Neural cell (in vitro differentiated cells): ENCODE results near the gene RBM5. TPM values are rescaled to one million over a fixed set of nuclear protein-coding genes. Genes with fewer than 3 reads are reported as not detected.

Experiments
- H2AFZ ChIP-seq: fragments of 200-600, 300-800 bp; sonication (generic), shearing (Covaris generic); 2 replicates; pipeline ENCODE4 v1.6.0; 2014; ENCODE audit warnings: low read depth, mild to moderate bottlenecking, antibody characterized with exemption, low read length, moderate library complexity
- H3F3A ChIP-seq: fragments of 200-600 bp; shearing (Covaris generic); 2 replicates; pipeline ENCODE4 v1.6.1; 2016; ENCODE audit warnings: mild to moderate bottlenecking, moderate library complexity, mixed read lengths, antibody characterized with exemption, low read length; ENCODE audit not compliant: insufficient read depth, poor library complexity, severe bottlenecking
- H3K27ac ChIP-seq: fragments of 200-600, 300-800 bp; sonication (generic), shearing (Covaris generic); 2 replicates; pipeline ENCODE4 v1.5.1; 2014; ENCODE audit warnings: mild to moderate bottlenecking, low read length, moderate library complexity
- H3K27me3 ChIP-seq: fragments of 300-800, 200-600 bp; sonication (generic), shearing (Covaris generic); 2 replicates; pipeline ENCODE4 v1.6.0; 2014; ENCODE audit warnings: mild to moderate bottlenecking, low read depth, low read length, moderate library complexity; ENCODE audit not compliant: insufficient read depth
- H3K36me3 ChIP-seq: fragments of 300-800, 200-600 bp; sonication (generic), shearing (Covaris generic); 2 replicates; pipeline ENCODE4 v1.5.1; 2014; ENCODE audit warnings: mild to moderate bottlenecking, antibody characterized with exemption, low read length, moderate library complexity; ENCODE audit not compliant: insufficient read depth
- H3K4me2 ChIP-seq: fragments of 300-800, 200-600 bp; sonication (generic), shearing (Covaris generic); 2 replicates; pipeline ENCODE4 v1.6.0; 2014; ENCODE audit warnings: mild to moderate bottlenecking, low read length
- H3K4me3 ChIP-seq: fragments of 300-800, 200-600 bp; sonication (generic), shearing (Covaris generic); 2 replicates; pipeline ENCODE4 v1.5.1; 2014; ENCODE audit warnings: mild to moderate bottlenecking, low read length, moderate library complexity
- H3K79me2 ChIP-seq: fragments of 200-600 bp; shearing (Covaris generic); replicated peaks from 2 replicates; pipeline ENCODE4 v1.6.0; 2014; ENCODE audit warnings: mild to moderate bottlenecking, low read length, moderate library complexity; ENCODE audit not compliant: insufficient read depth
- H3K9ac ChIP-seq: fragments of 300-800, 200-600 bp; sonication (generic), shearing (Covaris generic); 2 replicates; pipeline ENCODE4 v1.6.1; 2016; ENCODE audit warnings: mild to moderate bottlenecking, low read length, mixed read lengths
- H3K9me2 ChIP-seq: fragments of 200-600 bp; shearing (Covaris generic); 2 replicates; pipeline ENCODE4 v1.6.1; 2016; ENCODE audit warnings: mild to moderate bottlenecking, low read length, mixed read lengths; ENCODE audit not compliant: insufficient read depth
- H3K9me3 ChIP-seq: fragments of 200-600, 300-800 bp; sonication (generic), shearing (Covaris generic); 2 replicates; pipeline ENCODE4 v1.6.1; 2016; ENCODE audit warnings: mild to moderate bottlenecking, mixed run types, low read length, moderate library complexity, mixed read lengths
- H4K20me1 ChIP-seq: fragments of 200-600 bp; shearing (Covaris generic); 2 replicates; pipeline ENCODE4 v1.6.1; 2016; ENCODE audit warnings: mild to moderate bottlenecking, mixed run types; ENCODE audit not compliant: insufficient read depth
- CTCF ChIP-seq: fragments of 450-650 bp; IDR thresholded peaks from 2 replicates; pipeline ENCODE4 v1.5.1; 2014; ENCODE audit warnings: antibody characterized with exemption, mild to moderate bottlenecking, moderate library complexity; ENCODE audit not compliant: poor library complexity, severe bottlenecking
- EP300 ChIP-seq: fragments of 450-650 bp; conservative IDR thresholded peaks from 2 replicates; pipeline ENCODE4 v1.6.1; 2014; ENCODE audit warnings: antibody characterized with exemption, mild to moderate bottlenecking, moderate library complexity; ENCODE audit not compliant: poor library complexity, severe bottlenecking
- MXI1 ChIP-seq: fragments of 450-650 bp; conservative IDR thresholded peaks from 2 replicates; pipeline ENCODE4 v1.6.1; 2014; ENCODE audit warnings: antibody characterized with exemption, mild to moderate bottlenecking; ENCODE audit not compliant: poor library complexity, severe bottlenecking
- POLR2AphosphoS5 ChIP-seq: IDR thresholded peaks from 2 replicates; pipeline ENCODE4 v1.6.1; 2012
- RAD21 ChIP-seq: fragments of 450-650 bp; conservative IDR thresholded peaks from 2 replicates; pipeline ENCODE4 v1.6.1; 2014; ENCODE audit warnings: antibody characterized with exemption, mild to moderate bottlenecking, moderate library complexity
- TAF1 ChIP-seq: IDR thresholded peaks from 2 replicates; pipeline ENCODE4 v1.6.1; 2012; ENCODE audit warnings: low read depth
- polyA plus RNA-seq: library from polyadenylated mRNA; depleted of rRNA; stranded (reverse); fragments of >200 nt; gene quantifications from 2 replicates; pipeline ENCODE4 v1.2.3, GENCODE V29; 2014

Gene RBM5
- polyA plus RNA-seq, 1 donor from 2014 or later, result 632 TPM

- H2AFZ ChIP-seq, result no peak within 1 kb of the TSS
Measured at GRCh38 chr3:50154840-50155490, 66.2 kb downstream of the RBM5 start, which contains the start of gene SEMA3F. SEMA3F (plus strand) TSS chr3:50155324; CDS start chr3:50159623, 4,299 bp downstream.

GRCh38 chr3:50155491-50155878, 66.8 kb downstream of the RBM5 start:
- H2AFZ ChIP-seq, result no peak overlapping the region
- peaks cover 15% of the 10 kb centered on the region for H3K79me2 ChIP-seq
- H3K4me3 ChIP-seq, result peak overlapping the region; percentile 84
- H3K36me3 ChIP-seq, result no peaks in the 10 kb centered on the region
- H3F3A ChIP-seq, result no peaks in the 10 kb centered on the region
- H3K9me2 ChIP-seq, result no peaks in the 10 kb centered on the region
- no peaks in the 10 kb centered on the region for H4K20me1 ChIP-seq
- peak overlapping the region; percentile 21 for H3K27ac ChIP-seq
- H3K9me3 ChIP-seq, result no peaks in the 10 kb centered on the region
- peak overlapping the region; percentile 89 for H3K9ac ChIP-seq
- TF ChIP-seq MXI1, result peak; percentile 49
- no peak for TF ChIP-seq TAF1
- peak overlapping the region; percentile 94 for H3K4me2 ChIP-seq
- H3K27me3 ChIP-seq, result no peaks in the 10 kb centered on the region

More at GRCh38 chr3:50154840-50155490, 66.2 kb downstream of the RBM5 start, which contains the start of gene SEMA3F:
- H3K36me3 ChIP-seq, result no peaks in the 10 kb centered on the region
- peak within 1 kb of the TSS; percentile 94 for H3K4me2 ChIP-seq
- no peaks in the 10 kb centered on the region for H3F3A ChIP-seq
- peak within 1 kb of the TSS; percentile 84 for H3K4me3 ChIP-seq
- peak within 1 kb of the TSS; percentile 89 for H3K9ac ChIP-seq
- H3K9me3 ChIP-seq, result no peaks in the 10 kb centered on the region
- peak within 1 kb of the TSS; percentile 24 for H3K27ac ChIP-seq
- H3K79me2 ChIP-seq, result peaks cover 15% of the 10 kb centered on the region
- no peaks in the 10 kb centered on the region for H4K20me1 ChIP-seq
- no peaks in the 10 kb centered on the region for H3K27me3 ChIP-seq
- no peaks in the 10 kb centered on the region for H3K9me2 ChIP-seq
- TF ChIP-seq CTCF, result peak; percentile 56
- no peak for TF ChIP-seq MXI1
- TF ChIP-seq POLR2AphosphoS5, result peak; percentile 74
- peak; percentile 17 for TF ChIP-seq RAD21
- peak; percentile 11 for TF ChIP-seq EP300

GRCh38 chr3:50155891-50156290, 67.2 kb downstream of the RBM5 start:
- Histone ChIP-seq H2AFZ (no peak overlapping the region), H4K20me1 (no peaks in the 10 kb centered on the region), H3K27ac (peak overlapping the region; percentile 21)

More at GRCh38 chr3:50155891-50156290, 67.2 kb downstream of the RBM5 start:
- Histone ChIP-seq H3K79me2 (peaks cover 15% of the 10 kb centered on the region), H3F3A (no peaks in the 10 kb centered on the region), H3K36me3 (no peaks in the 10 kb centered on the region), H3K9me3 (no peaks in the 10 kb centered on the region), H3K4me2 (peak overlapping the region; percentile 94), H3K9ac (peak overlapping the region; percentile 89), H3K27me3 (no peaks in the 10 kb centered on the region), H3K9me2 (no peaks in the 10 kb centered on the region), H3K4me3 (peak overlapping the region; percentile 84)
- TF ChIP-seq MXI1 (peak; percentile 19), POLR2AphosphoS5 (no peak)
